Measurements from ENCODE around the gene MARVELD1.
"Not testable (repeated sequence)": the region's sequence is repeated elsewhere in the genome, so short reads cannot be mapped to it uniquely, and the experiment has no call there.

The MARVELD1 gene

GRCh38 chr10:97713339-97713825, at the start of gene MARVELD1:
Gene MARVELD1, plus strand, starts transcription at chr10:97713730. Its CDS starts 147 bp downstream, at chr10:97713877.
- DNase-seq: peak; percentile 75

GRCh38 chr10:97664282-97664850, 49.2 kb upstream of the MARVELD1 start:
- no peak for DNase-seq

- no peak for DNase-seq
These were observed 46.5 kb upstream of the MARVELD1 start for GRCh38 chr10:97666992-97667391.

GRCh38 chr10:97667463-97667862, 46.1 kb upstream of the MARVELD1 start:
- no peak for DNase-seq

GRCh38 chr10:97669571-97669970, 44.0 kb upstream of the MARVELD1 start:
- no peak for DNase-seq

GRCh38 chr10:97673736-97674525, 39.6 kb upstream of the MARVELD1 start:
- DNase-seq: peak; percentile 52

- no peak for DNase-seq
These were observed 38.3 kb upstream of the MARVELD1 start for GRCh38 chr10:97675222-97675621.

- DNase-seq: peak; percentile 90
These were observed 36.6 kb upstream of the MARVELD1 start for GRCh38 chr10:97676770-97677581.

- DNase-seq: no peak
These were observed 33.9 kb upstream of the MARVELD1 start for GRCh38 chr10:97679594-97679993.

- no peak for DNase-seq
These were observed 31.5 kb upstream of the MARVELD1 start for GRCh38 chr10:97682042-97682441.

GRCh38 chr10:97683556-97684367, 29.8 kb upstream of the MARVELD1 start:
- DNase-seq: no peak

- not testable (repeated sequence) for DNase-seq
These were observed 29.2 kb upstream of the MARVELD1 start for GRCh38 chr10:97684368-97684713.

- no peak for DNase-seq
These were observed 28.6 kb upstream of the MARVELD1 start for GRCh38 chr10:97684866-97685394.

- DNase-seq: peak; percentile 57
These were observed 28.1 kb upstream of the MARVELD1 start for GRCh38 chr10:97685395-97685958.

- DNase-seq: no peak
These were observed 27.1 kb upstream of the MARVELD1 start for GRCh38 chr10:97686301-97686961.

GRCh38 chr10:97686962-97687784, 26.4 kb upstream of the MARVELD1 start, which contains the start of gene AVPI1:
Gene AVPI1, minus strand, starts transcription at chr10:97687241. Its CDS starts 7,336 bp downstream, at chr10:97679905.
- peak; percentile 100 for DNase-seq

GRCh38 chr10:97687785-97688781, 25.4 kb upstream of the MARVELD1 start:
- DNase-seq: peak; percentile 61

GRCh38 chr10:97689559-97690020, 23.9 kb upstream of the MARVELD1 start:
- DNase-seq: no peak

GRCh38 chr10:97690133-97690532, 23.4 kb upstream of the MARVELD1 start:
- DNase-seq: no peak

Measured in DMS53 (cell line).